ENCODE results near the gene DLGAP4. TPM values are rescaled to one million over a fixed set of nuclear protein-coding genes. Genes with fewer than 3 reads are reported as not detected.

Gene DLGAP4
- total RNA-seq, 2 experiments from 2014 or later = 11.5 to 13.1 TPM

- TF ChIP-seq, protein P1, sequence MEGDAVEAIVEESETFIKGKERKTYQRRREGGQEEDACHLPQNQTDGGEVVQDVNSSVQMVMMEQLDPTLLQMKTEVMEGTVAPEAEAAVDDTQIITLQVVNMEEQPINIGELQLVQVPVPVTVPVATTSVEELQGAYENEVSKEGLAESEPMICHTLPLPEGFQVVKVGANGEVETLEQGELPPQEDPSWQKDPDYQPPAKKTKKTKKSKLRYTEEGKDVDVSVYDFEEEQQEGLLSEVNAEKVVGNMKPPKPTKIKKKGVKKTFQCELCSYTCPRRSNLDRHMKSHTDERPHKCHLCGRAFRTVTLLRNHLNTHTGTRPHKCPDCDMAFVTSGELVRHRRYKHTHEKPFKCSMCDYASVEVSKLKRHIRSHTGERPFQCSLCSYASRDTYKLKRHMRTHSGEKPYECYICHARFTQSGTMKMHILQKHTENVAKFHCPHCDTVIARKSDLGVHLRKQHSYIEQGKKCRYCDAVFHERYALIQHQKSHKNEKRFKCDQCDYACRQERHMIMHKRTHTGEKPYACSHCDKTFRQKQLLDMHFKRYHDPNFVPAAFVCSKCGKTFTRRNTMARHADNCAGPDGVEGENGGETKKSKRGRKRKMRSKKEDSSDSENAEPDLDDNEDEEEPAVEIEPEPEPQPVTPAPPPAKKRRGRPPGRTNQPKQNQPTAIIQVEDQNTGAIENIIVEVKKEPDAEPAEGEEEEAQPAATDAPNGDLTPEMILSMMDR (IDR thresholded peaks at IDR 0.05) = no peak
- ChIA-PET POLR2A (no interaction called here), CTCF (interaction anchor here (1.3 to 2.4 kb wide), 2 partner anchors 128 to 199 kb away, joined by 4 to 22 read pairs; no protein-coding TSS in a partner anchor)
- no peaks in the 10 kb centered on the region for H3K36me3 Mint-ChIP-seq (ENCODE audit: low read depth)
- H3K4me3 Mint-ChIP-seq = no peak overlapping the region
- intact Hi-C loops (cut with micrococcal nuclease) = no loop called here
- H3K27ac Mint-ChIP-seq = no peak overlapping the region
- ATAC-seq (no peak), DNase-seq (no peak)
- H3K27me3 Mint-ChIP-seq = peaks cover 20% of the 10 kb centered on the region
- no peaks in the 10 kb centered on the region for H3K9me3 Mint-ChIP-seq
- no peaks in the 10 kb centered on the region for H3K4me1 Mint-ChIP-seq (ENCODE audit: low read depth)
Measured at GRCh38 chr20:36400909-36401735, 95.0 kb downstream of the DLGAP4 start.

DNA sequence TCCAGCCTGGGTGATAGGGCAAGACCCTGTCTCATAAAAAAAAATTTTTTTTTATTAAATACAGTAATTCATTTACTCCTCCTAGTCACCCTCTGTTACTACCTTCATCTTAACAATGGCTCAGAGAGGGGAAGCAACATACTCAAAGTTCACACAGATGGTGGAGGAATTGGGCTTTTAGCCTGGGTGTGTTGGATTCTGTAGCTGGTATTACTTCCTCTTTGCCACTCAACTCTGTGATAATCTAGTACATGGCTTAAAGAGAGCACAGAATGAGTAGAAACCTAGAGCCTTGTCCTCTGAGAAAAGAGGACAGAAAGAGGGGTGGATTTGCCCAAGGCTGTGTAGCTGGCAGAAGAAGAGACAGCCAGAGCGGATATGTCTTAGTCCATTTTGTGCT is 96.6 kb downstream of the DLGAP4 start:
- no peaks in the 10 kb centered on the region for H3K36me3 Mint-ChIP-seq (ENCODE audit: low read depth)
- no peak overlapping the region for H3K27ac Mint-ChIP-seq

GRCh38 chr20:36404435-36404978 is 98.4 kb downstream of the DLGAP4 start:
- CTCF ChIA-PET = no interaction called here

More for the DNA sequence above, 96.6 kb downstream of the DLGAP4 start:
- Mint-ChIP-seq H3K4me1 (ENCODE audit: low read depth) (no peaks in the 10 kb centered on the region), H3K4me3 (no peak overlapping the region), H3K9me3 (no peaks in the 10 kb centered on the region), H3K27me3 (peaks cover 20% of the 10 kb centered on the region)
- POLR2A ChIA-PET = no interaction called here
- DNase-seq (no peak), ATAC-seq (no peak)
- CTCF ChIA-PET = no interaction called here
- intact Hi-C loops (cut with micrococcal nuclease) = no loop called here
- TF ChIP-seq, protein P1 (IDR thresholded peaks at IDR 0.05) = no peak

GRCh38 chr20:36405255-36405654 is 99.1 kb downstream of the DLGAP4 start:
- intact Hi-C loops (cut with micrococcal nuclease) = no loop called here
- TF ChIP-seq, protein P1 (IDR thresholded peaks at IDR 0.05) = no peak
- no peak overlapping the region for H3K27ac Mint-ChIP-seq
- H3K4me3 Mint-ChIP-seq = no peak overlapping the region
- CTCF ChIA-PET = no interaction called here
- peaks cover 14% of the 10 kb centered on the region for H3K27me3 Mint-ChIP-seq
- H3K36me3 Mint-ChIP-seq (ENCODE audit: low read depth) = no peaks in the 10 kb centered on the region
- ATAC-seq (no peak), DNase-seq (no peak)
- H3K9me3 Mint-ChIP-seq = no peaks in the 10 kb centered on the region
- H3K4me1 Mint-ChIP-seq (ENCODE audit: low read depth) = no peaks in the 10 kb centered on the region
- POLR2A ChIA-PET = no interaction called here

More at GRCh38 chr20:36404435-36404978, 98.4 kb downstream of the DLGAP4 start:
- Mint-ChIP-seq H3K9me3 (no peaks in the 10 kb centered on the region), H3K27ac (no peak overlapping the region), H3K4me3 (no peak overlapping the region), H3K27me3 (peaks cover 15% of the 10 kb centered on the region), H3K36me3 (ENCODE audit: low read depth) (no peaks in the 10 kb centered on the region), H3K4me1 (ENCODE audit: low read depth) (no peaks in the 10 kb centered on the region)
- POLR2A ChIA-PET = no interaction called here
- TF ChIP-seq, protein P1 (IDR thresholded peaks at IDR 0.05) = no peak
- no peak for DNase-seq
- ATAC-seq = no peak
- intact Hi-C loops (cut with micrococcal nuclease) = no loop called here

DNA sequence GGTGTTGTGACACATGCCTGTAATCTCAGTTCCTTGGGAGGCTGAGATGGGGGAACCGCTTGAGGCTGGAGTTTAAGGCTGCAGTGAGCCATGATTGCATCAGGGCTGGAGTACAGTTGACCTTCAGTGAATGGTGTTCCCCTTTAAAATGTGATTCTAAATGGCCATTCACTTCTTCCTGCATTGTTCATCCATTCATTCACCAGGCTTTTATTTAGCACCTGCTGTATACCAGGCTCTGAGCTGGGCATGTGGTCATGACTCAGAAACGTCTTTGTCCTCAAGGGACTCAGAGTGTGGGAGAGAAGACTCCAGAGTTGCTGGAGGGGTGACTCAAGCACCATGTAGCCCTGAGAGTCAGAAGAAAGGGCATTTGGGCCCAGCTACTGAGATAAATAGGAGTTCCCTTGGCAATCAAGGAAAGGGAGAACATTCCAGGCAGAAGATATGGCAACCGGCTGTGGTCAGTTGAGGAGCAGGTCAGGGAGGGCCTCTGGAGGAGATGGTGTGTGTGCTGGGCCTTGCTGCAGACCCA is 101.1 kb downstream of the DLGAP4 start:
- DNase-seq (no peak), ATAC-seq (no peak)
- ChIA-PET CTCF (no interaction called here), POLR2A (no interaction called here)
- Mint-ChIP-seq H3K4me3 (no peak overlapping the region), H3K27ac (no peak overlapping the region), H3K36me3 (ENCODE audit: low read depth) (no peaks in the 10 kb centered on the region), H3K4me1 (ENCODE audit: low read depth) (no peaks in the 10 kb centered on the region), H3K9me3 (no peaks in the 10 kb centered on the region), H3K27me3 (peaks cover 6% of the 10 kb centered on the region)
- intact Hi-C loops (cut with micrococcal nuclease) = no loop called here
- TF ChIP-seq, protein P1 (IDR thresholded peaks at IDR 0.05) = no peak
